Right renal pelvis (tissue), 4 donors: ENCODE measurements around the gene SPEF2. TPM values are rescaled to one million over a fixed set of nuclear protein-coding genes. Genes with fewer than 3 reads are reported as not detected.

Source experiments
- DNase-seq, 4 donors: peaks; one replicate each; pipeline ENCODE4 v3.0.0-alpha.2; 2013; ENCODE audit warnings: low read depth in 4 of 4, low spot score in 3 of 4, missing footprints in 1 of 4
- polyA plus RNA-seq, 4 donors: library from polyadenylated mRNA; unstranded; fragments of 120-200 nt; gene quantifications; one replicate each; pipeline ENCODE4 v1.2.1, GENCODE V29; 2013; ENCODE audit not compliant: insufficient read length in 4 of 4

The SPEF2 gene
- polyA plus RNA-seq, 4 donors, result 35.7 to 50.5 (median 47.5) TPM

DNA sequence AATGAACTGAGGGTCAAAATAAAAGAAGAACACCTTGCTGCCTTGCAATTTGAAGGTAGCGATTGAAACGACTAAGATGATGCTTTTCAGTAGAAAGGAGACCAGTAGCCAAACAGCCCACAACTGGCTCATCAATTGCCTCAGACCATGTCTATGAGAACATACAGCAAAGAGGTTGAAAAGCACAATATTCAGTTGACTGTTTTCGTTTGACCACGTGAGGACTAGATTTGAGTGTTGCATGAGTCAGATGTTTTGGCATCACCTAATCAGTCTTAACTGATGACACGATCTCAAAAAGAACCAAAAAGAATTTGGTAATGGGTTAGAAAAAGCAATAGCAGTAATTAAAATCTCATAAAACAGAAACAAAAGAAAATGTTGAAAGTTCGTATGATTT, 156.3 kb downstream of the SPEF2 start:
- no peak for DNase-seq

DNA sequence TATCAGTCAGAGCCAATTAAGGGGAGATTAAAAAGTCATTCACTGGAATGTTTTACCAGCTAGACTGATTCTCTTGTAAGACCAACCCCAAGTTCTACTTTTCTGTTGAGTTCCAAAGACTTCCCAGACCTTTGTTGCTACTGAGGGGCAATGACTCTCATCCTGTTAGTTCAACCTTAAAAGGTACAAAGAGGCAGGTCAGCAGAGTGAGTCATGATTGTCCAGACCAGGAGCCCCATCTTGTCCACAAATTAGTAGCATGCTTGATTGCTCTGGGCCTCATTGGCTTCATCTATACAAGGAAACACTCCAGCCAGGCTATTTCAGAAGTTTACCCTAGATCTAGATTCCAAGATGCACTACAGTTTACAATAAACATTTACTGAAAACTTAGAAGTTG, 159.1 kb downstream of the SPEF2 start:
- DNase-seq, result no peak

GRCh38 chr5:35777358-35778087, 159.9 kb downstream of the SPEF2 start:
- peak; percentile 23 to 39 (median 37) for DNase-seq

GRCh38 chr5:35778259-35778769, 160.7 kb downstream of the SPEF2 start:
- no peak for DNase-seq

- DNase-seq, result no peak
These were observed 162.6 kb downstream of the SPEF2 start for GRCh38 chr5:35780236-35780635.

GRCh38 chr5:35781181-35781790, 163.6 kb downstream of the SPEF2 start:
- DNase-seq, result peak in 1 of 4 donors; percentile 1

GRCh38 chr5:35783551-35783950, 165.9 kb downstream of the SPEF2 start:
- no peak for DNase-seq

DNA sequence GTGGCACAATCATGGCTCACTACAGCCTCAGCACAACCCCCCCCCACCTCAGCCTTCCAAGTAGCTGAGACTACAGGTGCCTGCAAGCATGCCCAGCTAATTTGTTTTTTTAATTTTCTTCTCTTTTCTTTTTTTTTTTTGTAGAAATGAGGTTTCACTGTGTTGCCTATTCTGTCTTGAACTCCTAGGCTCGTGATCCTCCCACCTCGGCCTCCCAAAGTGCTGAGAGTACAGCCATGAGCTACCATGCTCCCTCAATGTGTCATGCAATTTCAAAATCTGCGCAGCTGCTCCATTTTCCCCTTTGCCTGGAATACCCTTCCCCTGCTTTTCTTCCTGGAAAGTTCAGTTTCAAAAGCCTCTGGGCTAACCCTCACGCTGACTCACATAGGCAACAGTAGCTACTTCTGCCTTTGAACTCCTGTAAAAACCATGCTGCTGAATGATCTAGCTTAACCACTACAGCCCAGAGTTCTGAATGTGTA, 168.0 kb downstream of the SPEF2 start:
- no peak for DNase-seq

DNA sequence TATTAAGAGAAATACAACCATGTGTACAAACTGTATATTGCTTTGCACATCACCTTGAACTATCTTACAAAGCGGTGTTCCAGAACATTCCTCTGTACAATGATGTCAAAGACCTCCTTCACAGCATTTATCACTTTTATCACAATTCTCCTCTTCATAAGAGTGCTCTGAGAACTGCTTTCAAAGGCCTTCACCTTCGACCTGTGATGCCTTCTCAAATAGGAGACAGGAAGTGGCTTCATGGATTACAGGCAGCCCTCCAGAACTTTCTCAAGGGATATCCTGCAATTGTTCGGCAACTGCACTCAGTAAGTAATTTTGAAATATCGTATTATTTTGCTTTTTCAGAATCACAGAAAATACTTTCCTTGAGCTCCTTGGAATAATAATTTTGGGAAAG, 171.1 kb downstream of the SPEF2 start:
- DNase-seq, result no peak

- DNase-seq, result no peak
These were observed 172.2 kb downstream of the SPEF2 start for GRCh38 chr5:35789732-35790456.

- DNase-seq, result no peak
These were observed 172.8 kb downstream of the SPEF2 start for GRCh38 chr5:35790457-35790822.

DNA sequence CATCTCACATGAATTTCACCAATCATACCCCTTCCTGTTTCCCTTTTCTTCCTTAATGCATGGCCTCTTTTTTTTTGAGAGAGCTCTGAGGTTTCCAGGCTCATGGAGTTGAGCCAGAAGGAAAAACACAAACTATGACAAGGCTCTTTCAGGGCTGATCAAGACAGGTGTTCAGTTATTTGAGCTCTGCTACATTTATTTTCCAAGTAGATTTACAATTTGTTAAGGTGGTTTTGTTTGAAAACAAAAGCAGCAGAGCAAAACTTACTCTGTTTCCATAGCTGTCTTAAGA, 176.6 kb downstream of the SPEF2 start:
- no peak for DNase-seq

- no peak for DNase-seq
These were observed 177.2 kb downstream of the SPEF2 start for GRCh38 chr5:35794684-35795375.

DNA sequence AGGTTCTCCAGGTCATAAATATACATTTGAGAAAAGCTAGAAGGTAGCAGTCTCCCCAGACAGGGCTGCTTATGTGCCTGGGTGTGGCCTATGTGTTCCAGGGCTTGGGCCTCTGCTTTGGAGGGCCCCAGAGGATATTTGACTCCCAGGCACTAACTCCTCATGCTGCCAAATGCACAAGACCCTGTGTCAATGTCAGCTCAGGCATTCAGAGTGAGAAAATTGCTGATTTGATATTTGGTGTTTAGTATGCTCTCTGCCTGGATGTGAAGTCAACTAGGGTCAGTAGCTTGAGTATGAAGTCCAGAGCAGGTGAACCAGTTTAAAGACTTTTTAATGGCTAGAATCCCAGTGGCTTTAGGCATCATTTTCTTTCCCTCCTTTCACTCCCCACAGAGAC, 181.5 kb downstream of the SPEF2 start:
- no peak for DNase-seq

DNA sequence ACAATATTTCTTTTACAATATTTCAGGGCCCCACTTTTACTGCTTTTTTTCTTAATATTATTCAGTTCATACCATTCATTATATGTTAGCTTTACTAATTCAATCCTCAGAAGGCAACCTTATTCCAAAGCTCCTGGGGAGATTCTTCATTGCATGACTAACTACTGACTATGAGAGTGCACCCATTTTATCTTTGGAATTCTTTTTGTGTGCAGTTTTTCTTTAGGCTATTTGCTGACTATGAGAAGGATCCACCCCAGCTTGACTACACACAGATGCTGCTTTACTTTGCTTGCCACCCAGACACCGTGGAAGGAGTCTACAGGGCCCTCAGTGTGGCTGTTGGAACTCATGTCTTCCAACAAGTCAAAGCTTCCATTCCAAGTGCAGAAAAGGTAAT, 182.1 kb downstream of the SPEF2 start:
- no peak for DNase-seq

GRCh38 chr5:35803191-35803651, 185.6 kb downstream of the SPEF2 start:
- peak in 3 of 4 donors; percentile 28 to 36 (median 34) for DNase-seq

DNA sequence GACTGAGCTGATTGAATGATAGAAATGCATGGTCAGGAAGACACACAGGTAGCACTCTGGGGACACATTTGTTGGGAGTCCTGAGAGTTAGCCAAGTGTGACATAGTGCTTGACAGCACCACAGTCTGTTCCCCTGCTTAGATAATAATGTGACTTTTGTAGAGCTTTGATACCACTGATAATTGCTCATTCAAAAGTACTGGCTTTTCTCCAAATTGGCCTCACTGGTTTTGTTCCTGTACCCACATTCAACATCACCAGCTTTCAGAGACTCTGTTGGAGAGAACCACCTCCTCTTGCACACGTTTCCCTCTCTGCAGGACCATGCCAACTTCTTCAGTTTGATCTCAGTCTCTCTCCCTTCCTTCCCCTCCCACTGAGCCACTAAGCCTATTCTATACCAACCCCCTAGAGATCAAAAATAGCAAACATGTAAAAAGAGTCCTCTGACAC, 186.6 kb downstream of the SPEF2 start:
- no peak for DNase-seq

GRCh38 chr5:35804841-35805240, 187.2 kb downstream of the SPEF2 start:
- no peak for DNase-seq

- no peak for DNase-seq
These were observed 192.9 kb downstream of the SPEF2 start for GRCh38 chr5:35810601-35811000.

GRCh38 chr5:35811108-35811741, 193.6 kb downstream of the SPEF2 start:
- no peak for DNase-seq
